ENCODE data around the gene AK1.
A peak's percentile ranks its signal among the peaks of the same experiment; 100 is the strongest.
"Not testable (repeated sequence)": the region's sequence is repeated elsewhere in the genome, so short reads cannot be mapped to it uniquely, and the experiment has no call there.

Gene AK1

DNA sequence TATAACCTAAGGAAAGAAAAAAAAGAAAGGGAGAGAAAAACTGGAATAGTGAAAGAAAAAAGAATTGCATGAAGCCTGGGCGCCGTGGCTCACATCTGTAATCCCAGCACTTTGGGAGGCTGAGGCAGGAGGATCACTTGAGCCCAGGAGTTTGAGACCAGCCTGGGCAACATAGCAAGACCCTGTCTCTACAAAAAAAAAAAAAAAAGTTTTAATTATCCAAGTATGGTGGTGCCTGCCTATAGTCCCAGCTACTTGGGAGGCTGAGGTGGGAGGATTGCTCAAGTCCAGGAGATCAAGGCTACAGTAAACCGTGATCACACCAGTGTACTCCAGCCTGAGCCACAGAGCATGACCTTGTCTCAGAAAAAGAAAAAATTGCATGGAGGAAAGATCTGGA lies 4.2 kb upstream of the AK1 start:
- not testable (repeated sequence) for DNase-seq

DNA sequence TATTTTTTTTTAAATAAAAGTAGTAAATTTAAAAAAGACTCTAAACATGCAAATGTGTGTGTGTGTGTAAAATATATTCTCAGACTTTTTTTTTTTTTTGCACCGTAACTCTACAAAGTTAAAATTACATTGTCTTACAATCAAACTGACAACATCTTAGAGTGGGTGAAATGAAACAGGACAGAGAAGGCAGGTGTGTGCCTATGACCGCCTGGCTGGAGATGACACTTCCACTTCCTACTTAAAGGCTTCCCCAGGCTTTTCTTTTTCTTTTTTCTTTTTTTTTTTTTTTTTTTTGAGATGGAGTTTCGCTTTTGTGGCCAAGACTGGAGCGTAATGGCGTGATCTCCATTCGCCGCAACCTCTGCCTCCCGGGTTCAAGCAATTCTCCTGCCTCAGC lies 2.7 kb upstream of the AK1 start:
- DNase-seq, result no peak

DNA sequence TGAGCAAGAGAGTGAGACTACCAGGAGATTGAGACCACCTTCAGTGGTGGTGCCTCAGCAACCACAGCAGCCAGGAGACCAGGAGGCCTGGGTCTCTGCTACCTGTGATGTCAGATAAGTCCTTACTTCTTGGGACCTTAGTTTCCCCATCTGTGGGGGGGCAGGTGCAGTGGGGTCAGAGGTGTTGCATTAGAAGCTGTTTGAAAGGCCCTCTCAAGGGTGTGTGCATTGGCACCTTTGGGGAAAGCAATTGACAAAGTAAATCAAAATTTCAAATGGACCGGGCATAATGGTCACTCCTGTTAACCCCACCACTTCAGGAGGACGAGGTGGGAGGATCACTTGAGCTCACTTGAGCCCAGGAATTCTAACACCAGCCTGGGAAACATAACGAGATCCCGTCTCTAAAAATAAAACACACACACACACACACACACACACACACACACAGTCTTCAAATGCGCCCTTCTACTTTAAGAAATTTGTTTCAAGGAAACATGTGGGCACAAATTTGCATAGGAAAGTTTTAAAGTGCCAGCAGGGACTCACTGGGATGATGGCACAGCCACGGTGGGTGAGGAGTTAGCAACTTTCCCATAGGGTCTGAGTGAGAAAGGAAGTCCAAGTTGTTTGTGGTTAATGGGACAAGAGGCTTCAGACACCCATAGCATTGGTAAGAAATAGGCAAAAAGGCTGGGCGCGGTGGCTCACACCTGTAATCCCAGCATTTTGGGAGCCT lies 1.3 kb upstream of the AK1 start:
- DNase-seq, result no peak

DNA sequence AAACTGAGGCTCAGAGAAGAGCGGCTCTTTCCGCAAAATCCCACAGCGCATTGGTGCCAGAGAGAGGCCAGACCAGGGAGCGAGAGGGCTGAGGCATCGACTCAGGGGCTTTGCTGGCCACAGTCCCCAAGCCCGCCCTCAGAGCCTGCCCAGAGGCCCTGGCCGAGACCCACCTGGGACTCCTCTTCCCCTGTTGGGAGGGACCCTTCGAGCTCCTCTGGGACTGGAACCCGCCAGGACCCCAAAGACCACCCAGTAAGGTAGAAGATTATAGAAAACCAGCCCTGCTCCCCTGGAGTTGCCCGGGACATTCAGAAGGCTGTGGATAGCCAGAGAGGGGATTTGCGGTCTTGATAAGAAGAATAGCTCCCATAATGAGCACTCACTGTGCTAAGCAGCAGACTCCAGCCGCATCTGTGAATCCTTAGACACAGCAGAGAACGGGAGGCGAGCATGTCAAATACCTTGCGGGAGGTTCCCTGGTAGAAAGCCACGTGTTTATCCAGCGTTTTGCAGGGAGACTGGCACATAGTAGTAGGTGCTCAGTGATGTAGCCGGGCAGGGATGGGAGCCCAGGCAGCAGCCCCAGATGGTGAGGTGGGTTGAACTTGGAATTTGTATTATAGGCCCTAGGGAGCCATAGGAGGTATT lies 651 bp upstream of the AK1 start:
- DNase-seq, result no peak

DNA sequence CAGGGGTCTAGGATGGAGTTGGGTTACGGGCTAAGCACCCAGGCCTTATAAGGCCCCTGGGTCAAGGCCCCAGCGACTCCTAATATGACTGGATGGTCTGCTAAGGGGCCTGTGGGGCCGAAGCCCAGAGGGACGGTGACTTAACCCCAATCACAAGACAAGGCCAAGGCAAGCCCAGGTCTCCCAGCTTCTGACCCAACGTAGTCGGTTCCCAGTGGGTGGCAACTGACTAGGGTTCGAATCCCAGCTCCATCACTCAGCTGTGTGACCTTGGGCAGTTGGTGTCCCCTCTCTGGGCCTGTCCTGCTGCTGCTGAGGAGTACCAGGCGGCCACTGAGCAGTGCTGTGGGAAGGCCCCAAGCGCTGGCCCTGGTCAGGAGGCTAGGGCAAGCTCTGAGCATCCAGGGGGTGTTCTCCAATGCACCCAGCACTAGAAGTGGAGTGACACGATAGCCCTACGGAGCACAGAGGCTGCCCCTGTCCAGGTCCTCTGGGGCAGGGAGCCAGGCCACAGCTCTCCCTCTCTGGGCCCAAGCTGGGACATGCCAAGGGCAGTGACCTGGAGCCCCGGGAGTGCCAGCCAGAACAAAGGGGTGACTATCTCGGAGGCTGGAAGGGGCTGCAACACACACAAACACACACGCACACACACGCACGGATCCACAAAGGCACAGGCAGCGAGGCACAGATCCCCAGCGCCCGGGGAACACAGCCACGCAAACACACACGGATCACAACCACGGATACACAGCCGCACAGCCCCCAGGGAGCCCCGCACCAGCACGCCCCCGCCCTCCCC lies 512 bp downstream of the AK1 start:
- DNase-seq, result no peak

DNA sequence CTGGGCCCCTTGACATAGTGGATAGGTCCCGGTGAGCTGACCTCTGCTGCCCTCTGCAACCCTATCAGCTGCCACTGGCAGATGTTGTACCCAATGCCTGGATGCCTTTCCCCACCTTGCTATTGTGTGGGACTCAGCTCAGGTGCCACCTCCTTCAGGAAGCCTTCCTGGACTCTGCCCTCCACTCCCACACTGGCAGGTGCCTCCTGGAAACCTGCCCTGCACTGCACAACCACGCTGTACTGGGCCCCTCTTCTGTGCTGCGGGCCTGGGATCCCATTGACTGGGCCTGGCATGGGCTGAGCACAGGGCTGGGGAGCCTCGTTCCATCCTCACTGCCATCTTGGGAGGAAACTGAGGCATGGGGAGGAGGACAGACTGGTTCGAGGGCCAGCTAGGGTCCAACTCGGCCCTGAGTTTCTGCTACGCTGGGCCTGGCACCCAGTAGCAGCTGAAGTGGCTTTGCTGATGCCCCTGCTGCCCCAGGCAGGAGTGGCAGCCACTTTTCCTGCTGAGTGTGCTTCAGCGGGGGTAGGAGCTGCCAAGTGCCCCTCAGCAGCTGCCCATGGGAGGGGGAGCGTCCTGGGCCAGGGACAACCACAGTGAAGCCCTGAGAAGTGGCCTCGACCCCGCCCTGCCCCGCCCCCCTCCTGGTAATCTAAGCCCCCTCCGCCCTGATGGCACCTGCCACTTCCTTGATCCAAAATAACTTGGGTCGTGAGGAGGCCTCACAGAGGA lies 1.3 kb downstream of the AK1 start:
- no peak for DNase-seq

DNA sequence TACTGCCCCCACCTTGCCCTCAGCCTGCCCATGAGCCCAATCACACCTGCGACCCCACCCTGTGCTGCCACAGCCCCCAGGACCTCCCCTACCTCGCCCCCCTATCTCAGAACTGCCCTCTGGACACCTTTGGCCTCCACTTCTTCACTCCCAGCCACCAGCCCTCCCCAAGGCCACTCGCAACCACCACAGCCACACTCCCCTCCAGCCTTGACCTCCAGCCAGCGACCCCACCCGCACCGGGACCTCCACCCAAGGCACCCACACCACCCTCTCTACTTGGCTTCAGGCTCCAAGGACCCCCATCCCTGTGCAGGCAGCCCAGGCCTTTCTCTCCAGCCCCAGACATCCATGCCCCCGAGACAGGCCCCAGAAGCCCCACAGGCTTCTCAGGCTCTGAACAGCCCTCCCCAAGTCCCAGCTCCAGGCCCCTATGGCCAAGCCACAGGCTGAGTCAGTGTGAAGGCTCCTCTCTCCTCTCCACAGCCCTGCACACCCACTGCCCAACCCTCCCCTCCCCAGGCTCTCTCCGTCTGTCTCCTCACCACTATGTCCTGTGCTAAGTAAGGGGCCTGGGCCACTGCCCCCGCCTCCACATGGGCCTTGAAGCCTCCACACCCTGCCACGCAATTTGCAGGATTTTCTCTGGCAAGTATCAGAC lies 2.0 kb downstream of the AK1 start:
- no peak for DNase-seq

DNA sequence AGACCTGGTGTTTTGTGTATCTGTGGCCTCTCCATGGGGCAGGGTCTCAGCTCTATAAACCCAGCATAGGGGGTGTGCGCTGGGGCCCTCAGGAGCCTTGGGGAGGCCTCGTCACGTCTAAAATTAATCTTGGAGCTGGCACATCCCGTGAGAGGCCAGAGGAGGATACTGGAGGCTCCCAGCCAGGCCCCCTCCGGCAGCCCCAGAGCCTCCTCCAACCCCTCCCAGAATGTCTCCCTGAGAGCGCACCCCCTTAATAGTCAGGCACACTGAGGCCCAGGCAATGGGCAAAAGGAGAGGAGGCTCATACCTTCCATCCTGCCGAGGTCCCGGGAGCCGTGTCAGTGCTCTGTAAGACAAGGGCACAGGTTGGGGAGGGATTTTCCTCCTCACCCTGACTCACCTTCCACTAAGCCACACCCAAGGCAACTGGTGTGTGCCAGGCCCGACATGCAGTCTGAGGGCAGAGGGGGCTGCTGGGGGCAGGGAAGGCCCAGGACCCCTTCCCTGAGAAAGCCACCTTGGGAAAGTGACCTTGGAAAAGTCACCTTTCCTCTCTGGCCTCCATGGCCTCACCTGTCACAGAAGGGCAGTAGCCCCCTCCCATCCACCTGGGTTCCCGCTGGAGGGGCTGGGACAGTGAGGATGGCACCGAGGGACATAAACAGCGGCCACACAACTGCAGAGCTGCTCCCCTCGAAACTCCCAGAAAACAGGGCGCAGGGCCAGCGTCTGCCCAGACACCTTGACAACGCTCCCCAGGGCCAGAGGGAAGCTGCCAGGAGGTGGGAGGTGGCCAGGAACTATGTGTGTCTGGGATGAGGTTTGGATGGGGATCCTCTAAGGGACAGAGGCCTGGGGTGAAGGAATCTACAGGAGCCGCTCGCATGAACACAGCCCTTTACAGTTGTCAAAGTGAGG lies 2.9 kb downstream of the AK1 start:
- no peak for DNase-seq

DNA sequence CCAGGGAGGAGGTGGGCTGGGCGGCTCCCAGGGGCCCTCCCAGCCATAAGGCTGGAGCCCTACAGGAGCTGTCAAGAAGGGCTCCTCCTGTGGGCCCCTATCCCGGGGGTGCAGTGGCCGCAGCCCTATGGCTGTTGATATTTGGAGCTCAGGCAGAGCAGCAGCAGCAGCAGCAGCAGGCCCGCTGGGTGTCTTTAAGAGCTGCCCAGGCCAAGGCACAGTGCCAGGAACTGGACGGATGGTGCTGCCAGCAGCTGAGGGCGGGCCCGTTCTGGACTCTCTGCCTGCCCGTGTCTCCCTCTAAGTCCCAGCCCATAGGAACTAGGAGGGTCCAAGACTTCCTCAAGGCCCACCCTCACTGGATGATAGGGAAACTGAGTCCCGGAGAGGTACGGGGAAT lies 3.6 kb downstream of the AK1 start:
- DNase-seq, result no peak

DNA sequence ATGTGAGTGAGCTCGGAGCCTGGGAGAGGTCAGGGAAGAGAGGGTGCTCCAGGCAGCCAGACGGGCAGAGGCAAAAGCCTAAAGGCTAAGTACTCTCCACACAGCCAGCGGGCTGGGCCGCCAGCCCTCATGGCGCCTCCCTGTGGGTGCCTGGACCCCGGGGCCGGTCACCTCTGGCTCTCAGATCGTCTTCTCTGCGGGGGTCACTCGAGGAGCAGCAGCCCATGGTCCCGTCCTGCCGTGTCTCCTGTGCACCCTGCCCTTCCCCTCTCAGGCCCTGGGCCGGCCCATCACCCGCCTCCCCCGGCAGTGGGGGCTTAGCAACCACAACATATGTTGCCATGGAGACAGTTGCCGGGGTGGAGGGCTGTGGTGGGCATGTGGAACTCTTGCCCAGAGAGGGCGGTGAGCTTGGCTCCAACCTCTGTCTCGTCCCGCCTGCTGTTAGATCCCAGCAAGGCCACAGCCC lies 4.2 kb downstream of the AK1 start:
- no peak for DNase-seq

DNA sequence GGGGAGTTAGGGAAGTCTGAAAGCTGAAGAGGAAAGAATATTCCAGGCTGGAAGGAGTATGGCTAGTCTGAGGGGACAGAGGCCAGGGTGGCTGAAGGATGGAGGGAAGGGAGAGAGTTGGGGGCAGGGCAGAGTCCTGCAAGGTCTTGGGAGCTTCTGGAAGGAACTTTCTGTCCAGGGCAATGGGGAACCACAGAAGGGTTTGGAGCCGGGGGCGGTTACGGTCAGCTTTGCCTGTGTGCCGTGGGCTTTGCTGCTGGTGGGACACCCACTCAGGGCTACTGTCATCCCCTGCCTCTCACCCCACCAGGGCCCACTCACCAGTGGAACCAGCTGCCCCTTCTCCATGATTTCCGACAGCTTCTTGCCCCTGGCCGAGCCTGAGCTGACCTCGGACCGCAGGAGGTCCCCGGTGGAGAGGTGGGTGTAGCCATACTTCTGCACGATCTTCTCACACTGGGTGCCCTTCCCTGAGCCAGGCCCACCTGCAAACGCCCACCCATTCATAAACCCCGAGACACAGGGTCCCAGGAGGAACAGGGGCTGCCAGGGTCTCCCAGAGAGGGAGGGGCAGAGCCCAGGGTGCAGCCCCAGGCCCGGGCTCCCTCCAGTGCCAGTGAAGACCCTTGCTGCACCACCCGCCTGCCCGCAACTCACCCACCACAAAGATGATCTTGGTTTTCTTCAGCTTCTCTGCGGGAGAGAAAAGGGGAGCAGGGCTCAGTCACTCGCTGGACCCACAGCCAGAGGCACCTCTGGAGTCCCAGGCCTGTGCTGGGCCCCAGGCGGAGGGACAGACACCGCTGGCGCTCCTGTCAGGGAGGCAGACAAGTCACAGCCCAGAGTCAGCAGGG lies 4.9 kb downstream of the AK1 start:
- DNase-seq, result no peak

DNA sequence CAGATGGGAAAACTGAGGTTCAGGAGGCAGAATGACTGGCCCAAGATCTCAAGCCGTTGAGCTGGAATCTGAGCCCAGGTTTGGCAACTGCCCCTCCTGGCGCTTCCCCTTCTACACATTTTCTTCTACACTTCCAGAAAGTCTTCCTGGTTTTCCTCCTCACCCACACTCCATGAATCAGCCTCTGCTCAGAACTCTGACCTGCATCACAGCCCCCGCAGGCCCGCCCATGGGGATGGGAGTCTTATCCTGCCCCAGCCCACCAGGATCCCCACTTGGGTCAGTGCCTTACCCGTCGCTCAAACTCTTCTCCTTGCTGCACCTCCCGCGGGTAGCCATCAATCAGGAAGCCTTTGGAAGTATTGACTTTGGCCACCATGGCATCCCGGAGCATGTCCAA lies 5.9 kb downstream of the AK1 start:
- no peak for DNase-seq

DNA sequence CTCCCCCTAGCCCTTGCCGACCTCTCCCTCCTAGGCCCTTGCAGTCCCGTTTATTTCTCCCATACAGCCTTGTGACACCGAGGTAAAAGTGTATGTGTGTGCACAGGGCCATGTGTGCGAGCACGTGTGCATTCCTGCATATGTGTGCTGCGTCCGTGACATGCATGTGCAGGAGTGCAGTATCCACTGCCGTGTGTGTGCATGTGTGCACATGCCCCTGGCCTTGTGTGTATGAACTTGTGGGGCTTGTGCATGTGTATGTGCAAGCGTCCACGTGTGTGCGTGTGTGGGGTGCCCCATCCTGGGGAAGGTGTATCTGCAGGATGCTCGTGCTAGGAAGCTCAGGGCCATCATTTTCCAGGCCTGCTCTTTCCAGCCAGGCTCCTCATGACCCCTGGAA lies 6.6 kb downstream of the AK1 start:
- DNase-seq, result no peak

DNA sequence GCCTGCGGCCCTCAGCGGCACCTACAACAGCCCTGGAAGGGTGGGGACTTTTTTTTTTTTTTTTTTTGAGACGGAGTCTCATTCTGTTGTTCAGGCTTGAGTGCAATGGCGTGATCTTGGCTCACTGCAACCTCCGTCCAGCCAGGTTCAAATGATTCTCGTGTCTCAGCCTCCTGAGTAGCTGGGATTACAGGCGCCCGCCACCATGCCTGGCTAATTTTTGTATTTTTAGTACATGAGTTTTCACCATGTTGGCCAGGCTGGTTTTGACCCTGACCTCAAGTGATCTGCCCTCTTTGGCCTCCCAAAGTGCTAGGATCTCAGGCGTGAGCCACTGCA lies 7.4 kb downstream of the AK1 start:
- DNase-seq, result not testable (repeated sequence)

DNA sequence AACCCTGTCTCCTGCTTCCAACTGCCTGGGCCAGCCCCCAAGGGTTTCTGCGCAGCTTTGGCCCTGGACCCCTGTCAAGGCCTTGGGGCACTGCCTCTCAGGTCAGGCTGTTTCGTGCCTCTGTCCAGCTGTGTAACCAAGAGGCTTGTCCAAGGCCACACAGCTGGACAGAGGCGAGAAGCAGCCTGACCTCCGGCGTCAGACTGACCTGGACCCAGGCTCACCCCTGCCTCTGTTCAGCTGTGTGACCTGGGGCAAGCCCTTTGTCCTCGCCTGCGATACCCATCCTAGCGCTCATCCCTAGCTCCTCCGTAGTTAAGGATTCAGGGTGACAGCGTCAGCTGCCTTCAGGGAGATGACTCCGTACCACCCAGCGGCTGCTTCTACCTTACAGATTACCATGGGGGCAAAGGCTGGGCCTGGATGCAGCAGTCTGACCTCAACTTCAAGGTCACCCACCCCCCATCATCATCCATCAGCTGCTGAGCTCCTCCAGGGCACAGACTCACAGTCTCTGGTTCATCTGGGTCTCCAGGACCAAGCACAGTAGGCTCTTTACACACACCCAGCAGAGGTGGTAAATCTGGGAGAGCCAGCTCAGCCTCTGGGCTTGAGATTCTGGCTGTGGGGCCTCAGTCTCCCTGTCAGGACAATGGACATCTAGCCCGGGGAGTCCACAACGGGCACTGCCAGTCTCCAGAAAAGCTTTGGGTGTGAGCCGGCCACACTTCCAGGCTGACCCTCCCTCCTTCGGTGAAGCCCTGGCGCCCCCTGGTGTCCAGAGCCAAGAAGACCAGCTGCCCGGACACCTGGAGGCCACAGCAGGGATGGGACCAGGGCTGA lies 7.9 kb downstream of the AK1 start:
- peak; percentile 92 for DNase-seq

DNA sequence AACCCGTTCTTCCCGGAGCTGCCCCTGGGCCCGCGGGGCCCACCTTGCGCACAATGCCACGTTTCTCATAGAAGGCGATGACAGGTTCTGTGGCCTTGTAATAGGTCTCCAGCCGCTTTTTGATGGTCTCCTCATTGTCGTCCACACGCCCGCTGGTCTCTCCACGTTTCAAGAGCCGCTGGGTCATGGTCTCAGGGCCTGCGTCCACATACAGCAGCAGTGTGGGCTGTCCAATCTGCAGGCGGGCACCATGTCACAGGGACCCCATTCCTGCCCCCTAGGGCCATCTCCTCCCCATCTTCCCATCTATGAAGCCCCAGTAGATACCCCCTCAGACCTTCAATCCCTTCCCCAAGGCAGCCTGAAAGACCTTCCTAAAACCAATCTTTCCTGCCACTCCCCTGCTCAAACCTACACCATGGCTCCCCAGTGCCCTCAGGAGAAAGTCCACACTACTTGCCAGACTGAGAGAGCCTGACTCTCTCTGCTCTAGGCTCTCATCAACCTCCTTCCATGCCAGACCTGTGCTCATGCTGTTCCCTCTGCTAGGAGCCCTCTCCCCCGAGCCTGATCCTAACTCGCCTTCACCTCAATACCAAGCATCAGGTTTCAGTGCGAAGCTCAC lies 9.1 kb downstream of the AK1 start:
- DNase-seq, result no peak

DNA sequence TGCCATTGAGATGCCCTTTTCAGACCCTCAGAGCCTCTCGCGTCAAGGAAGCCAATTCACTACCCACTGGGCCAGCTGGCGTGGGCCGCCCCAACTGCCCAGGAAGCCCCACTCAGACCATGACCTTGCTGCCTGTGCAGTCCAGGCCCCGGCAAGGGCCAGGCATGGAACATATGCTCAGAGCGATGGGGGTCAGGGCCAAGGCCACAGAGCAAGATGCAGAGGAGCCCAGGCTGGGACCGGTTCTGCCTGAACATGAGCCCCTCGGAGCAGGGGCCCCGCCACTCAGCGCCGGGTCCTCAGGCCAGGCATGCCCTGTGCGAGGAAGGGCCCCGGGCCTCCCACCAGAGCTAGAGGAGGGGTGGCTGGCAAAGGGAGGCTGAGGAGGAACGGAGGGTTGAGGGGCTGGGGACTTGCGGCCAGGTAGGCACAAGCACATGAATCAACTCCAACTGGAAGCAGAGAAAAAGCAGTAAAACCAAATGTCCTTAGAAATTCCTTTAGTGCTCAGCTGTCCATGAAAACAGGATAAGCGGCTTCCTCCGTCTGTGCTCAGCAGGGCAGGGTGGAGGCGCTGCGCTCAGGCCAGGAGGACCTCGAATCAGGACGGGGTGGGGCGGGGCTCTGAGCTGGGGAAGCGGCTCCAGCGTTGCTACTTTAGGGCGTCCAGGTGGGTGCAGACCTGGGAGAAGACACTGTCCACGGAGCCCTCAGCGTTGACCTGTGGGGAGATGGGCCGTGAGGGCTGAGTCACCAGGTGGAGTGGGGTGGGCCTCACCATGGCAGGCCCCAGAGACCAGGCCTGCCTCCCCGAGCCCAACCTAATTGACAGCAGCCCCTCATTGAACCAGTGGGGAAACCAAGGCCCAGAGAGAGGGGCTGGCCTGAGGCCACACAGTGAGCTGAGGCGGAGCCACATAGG lies 9.9 kb downstream of the AK1 start:
- DNase-seq, result no peak

DNA sequence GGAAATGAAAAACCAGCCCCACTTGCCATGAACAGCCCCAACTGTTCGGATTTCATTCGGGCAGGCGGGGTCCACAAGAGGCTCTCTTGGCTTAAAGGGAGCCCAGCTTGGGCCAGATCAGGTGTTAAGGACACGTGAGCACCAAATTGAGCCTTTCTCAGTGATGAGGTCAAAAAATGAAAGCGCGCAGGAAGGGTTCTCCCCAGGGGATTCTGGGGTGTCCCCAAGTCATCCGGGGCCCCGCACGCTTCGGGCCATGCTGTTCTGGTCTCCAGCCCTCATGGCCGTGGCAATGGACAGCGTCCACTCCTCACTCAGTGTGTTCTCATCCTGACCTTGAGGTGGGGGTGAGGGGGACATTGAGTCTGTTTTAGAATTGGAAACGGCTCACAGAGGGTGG lies 10.9 kb downstream of the AK1 start:
- DNase-seq, result no peak

Data from activated CD4-positive, alpha-beta T cell treated with anti-CD3 and anti-CD28 coated beads, Interleukin-2, Interleukin-6, amounts not matched to agents 100 ng/mL and 50 ng/mL, durations not matched to agents 16 hours and 8 hours (primary cell).